RWPE2 (cell line): ENCODE measurements around the gene PKD2L1.
A peak's percentile ranks its signal among the peaks of the same experiment; 100 is the strongest.

Source experiments
- ATAC-seq: fragments of 200-7000 bp; cut with Tn5 transposase; 3 replicates; pipeline ENCODE4 v1.9.1; 2021; ENCODE audit warnings: low read depth
- DNase-seq: peaks from one replicate; pipeline ENCODE4 v3.0.0-alpha.2; 2020; ENCODE audit warnings: low spot score
- H3K27ac ChIP-seq: fragments of 450-650 bp; 2 replicates; pipeline ENCODE4 v1.5.1; 2017; ENCODE audit warnings: mild to moderate bottlenecking; ENCODE audit not compliant: poor library complexity, severe bottlenecking
- H3K27me3 ChIP-seq: fragments of 250-450 bp; sonication (Bioruptor Pico); 2 replicates; pipeline ENCODE4 v1.5.1; 2021; ENCODE audit warnings: mild to moderate bottlenecking, moderate library complexity; ENCODE audit not compliant: insufficient read depth, poor library complexity, severe bottlenecking
- H3K36me3 ChIP-seq: fragments of 250-450 bp; sonication (Bioruptor Pico); 2 replicates; pipeline ENCODE4 v1.5.1; 2020; ENCODE audit warnings: low read depth, mild to moderate bottlenecking, moderate library complexity
- H3K4me1 ChIP-seq: fragments of 250-450 bp; sonication (Bioruptor Pico); 2 replicates; pipeline ENCODE4 v1.5.1; 2021; ENCODE audit warnings: mild to moderate bottlenecking, moderate library complexity; ENCODE audit not compliant: insufficient read depth, poor library complexity, severe bottlenecking
- H3K4me3 ChIP-seq: fragments of 250-450 bp; sonication (Bioruptor Pico); 2 replicates; pipeline ENCODE4 v1.5.1; 2021; ENCODE audit warnings: mild to moderate bottlenecking, moderate library complexity; ENCODE audit not compliant: severe bottlenecking
- H3K9me3 ChIP-seq: fragments of 250-450 bp; sonication (Bioruptor Pico); 2 replicates; pipeline ENCODE4 v1.5.1; 2021; ENCODE audit warnings: mild to moderate bottlenecking, moderate library complexity; ENCODE audit not compliant: severe bottlenecking
- TF ChIP-seq, protein P1 (sequence below): fragments of 450-650 bp; IDR thresholded peaks from one replicate; pipeline ENCODE4 v1.5.1; 2017; ENCODE audit warnings: mild to moderate bottlenecking, moderate library complexity; ENCODE audit not compliant: poor library complexity, severe bottlenecking

The PKD2L1 gene

DNA sequence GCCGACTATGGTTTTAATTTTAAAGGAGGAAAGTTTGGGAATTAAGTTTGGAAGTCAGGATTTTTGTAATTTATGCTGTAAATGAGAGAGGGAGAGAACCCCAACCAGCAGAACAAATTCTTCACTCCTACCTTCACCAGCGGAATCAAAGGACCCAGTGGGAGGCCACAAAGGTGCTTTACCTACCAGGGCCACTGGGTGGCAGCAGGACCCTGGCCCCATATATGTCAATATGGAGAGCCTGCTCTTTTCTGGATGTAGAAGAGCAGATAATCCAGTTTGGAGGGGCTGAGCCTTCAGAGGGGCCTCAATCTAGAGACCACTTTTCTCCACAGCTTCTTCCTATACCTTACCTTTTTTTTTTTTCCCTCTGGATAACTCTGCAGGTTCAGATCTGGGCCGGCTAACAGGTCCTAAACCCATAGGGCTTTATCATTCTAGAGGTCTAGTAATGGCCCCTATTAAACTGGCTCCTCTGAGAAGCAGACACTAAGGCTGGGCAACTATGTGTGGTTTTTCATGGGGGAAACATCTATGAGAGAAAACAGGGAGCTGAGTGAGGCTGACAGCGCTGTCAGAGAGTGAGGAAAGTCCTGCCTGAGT, 8.5 kb upstream of the PKD2L1 start:
- H3K27me3 ChIP-seq: peaks cover 4% of the 10 kb centered on the region
- ATAC-seq (peak; percentile 62; the same call in 2 of the 3 replicates), DNase-seq (no peak)
- H3K4me1 ChIP-seq: no peaks in the 10 kb centered on the region
- H3K36me3 ChIP-seq: no peaks in the 10 kb centered on the region
- TF ChIP-seq, protein P1, sequence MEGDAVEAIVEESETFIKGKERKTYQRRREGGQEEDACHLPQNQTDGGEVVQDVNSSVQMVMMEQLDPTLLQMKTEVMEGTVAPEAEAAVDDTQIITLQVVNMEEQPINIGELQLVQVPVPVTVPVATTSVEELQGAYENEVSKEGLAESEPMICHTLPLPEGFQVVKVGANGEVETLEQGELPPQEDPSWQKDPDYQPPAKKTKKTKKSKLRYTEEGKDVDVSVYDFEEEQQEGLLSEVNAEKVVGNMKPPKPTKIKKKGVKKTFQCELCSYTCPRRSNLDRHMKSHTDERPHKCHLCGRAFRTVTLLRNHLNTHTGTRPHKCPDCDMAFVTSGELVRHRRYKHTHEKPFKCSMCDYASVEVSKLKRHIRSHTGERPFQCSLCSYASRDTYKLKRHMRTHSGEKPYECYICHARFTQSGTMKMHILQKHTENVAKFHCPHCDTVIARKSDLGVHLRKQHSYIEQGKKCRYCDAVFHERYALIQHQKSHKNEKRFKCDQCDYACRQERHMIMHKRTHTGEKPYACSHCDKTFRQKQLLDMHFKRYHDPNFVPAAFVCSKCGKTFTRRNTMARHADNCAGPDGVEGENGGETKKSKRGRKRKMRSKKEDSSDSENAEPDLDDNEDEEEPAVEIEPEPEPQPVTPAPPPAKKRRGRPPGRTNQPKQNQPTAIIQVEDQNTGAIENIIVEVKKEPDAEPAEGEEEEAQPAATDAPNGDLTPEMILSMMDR: peak; percentile 94
- H3K4me3 ChIP-seq: no peak overlapping the region
- H3K27ac ChIP-seq: no peak overlapping the region
- no peaks in the 10 kb centered on the region for H3K9me3 ChIP-seq

DNA sequence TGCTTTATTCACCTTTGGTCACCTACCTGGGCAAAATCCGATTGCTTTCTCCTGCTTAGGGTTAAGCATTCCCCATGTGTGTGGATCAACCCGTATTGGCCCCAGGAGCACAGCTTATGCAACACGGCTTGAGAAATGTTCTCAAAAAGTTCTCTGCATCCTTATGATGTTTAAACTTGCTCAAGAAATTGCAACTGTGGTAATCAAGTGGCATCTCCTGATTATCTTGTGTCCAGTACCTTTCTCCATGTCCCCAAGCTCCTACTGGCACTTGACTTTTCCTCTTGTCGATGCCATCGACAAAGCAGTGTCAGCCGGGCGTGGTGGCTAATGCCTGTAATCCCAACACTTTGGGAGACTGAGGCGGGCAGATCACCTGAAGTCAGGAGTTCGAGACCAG, 4.7 kb upstream of the PKD2L1 start:
- H3K9me3 ChIP-seq: no peaks in the 10 kb centered on the region
- no peaks in the 10 kb centered on the region for H3K36me3 ChIP-seq
- no peak overlapping the region for H3K27ac ChIP-seq
- TF ChIP-seq, protein P1: no peak
- H3K4me3 ChIP-seq: no peak overlapping the region
- ATAC-seq (no peak), DNase-seq (no peak)
- peaks cover 30% of the 10 kb centered on the region for H3K27me3 ChIP-seq
- H3K4me1 ChIP-seq: no peaks in the 10 kb centered on the region

GRCh38 chr10:100333661-100334440, 3.8 kb upstream of the PKD2L1 start:
- Histone ChIP-seq H3K4me3 (no peak overlapping the region), H3K9me3 (no peaks in the 10 kb centered on the region), H3K27me3 (peaks cover 33% of the 10 kb centered on the region), H3K4me1 (no peaks in the 10 kb centered on the region), H3K36me3 (no peaks in the 10 kb centered on the region), H3K27ac (no peak overlapping the region)
- TF ChIP-seq, protein P1: no peak
- DNase-seq (no peak), ATAC-seq (no peak)

- no peaks in the 10 kb centered on the region for H3K9me3 ChIP-seq
- H3K27me3 ChIP-seq: peaks cover 37% of the 10 kb centered on the region
- H3K27ac ChIP-seq: no peak overlapping the region
- no peaks in the 10 kb centered on the region for H3K4me1 ChIP-seq
- ATAC-seq (no peak), DNase-seq (no peak)
- H3K4me3 ChIP-seq: no peak overlapping the region
- TF ChIP-seq, protein P1: no peak
- no peaks in the 10 kb centered on the region for H3K36me3 ChIP-seq
Observed at GRCh38 chr10:100333106-100333505, 3.1 kb upstream of the PKD2L1 start.

DNA sequence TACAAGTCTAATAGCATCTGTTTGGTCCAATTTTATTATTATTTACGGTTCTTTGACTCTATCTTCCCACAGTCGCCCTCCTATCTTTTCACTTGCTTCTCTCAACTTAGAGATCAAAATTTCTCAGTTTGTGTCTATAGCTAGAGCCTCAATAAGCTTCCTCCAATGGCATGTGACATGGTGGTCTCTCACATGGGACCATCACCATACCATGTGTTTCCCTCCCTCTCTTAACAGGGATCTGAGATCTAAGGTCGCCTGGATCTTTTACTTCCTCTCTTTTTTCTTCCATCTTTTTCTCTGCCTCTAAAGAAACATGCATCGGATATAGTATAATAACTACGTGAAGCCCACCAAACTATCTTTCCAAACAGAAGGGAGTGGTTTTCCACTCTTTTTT, 1.8 kb downstream of the PKD2L1 start:
- no peaks in the 10 kb centered on the region for H3K9me3 ChIP-seq
- no peak overlapping the region for H3K27ac ChIP-seq
- DNase-seq: no peak
- TF ChIP-seq, protein P1: no peak
- peaks cover 39% of the 10 kb centered on the region for H3K27me3 ChIP-seq
- H3K4me3 ChIP-seq: no peak overlapping the region
- no peaks in the 10 kb centered on the region for H3K4me1 ChIP-seq
- H3K36me3 ChIP-seq: no peaks in the 10 kb centered on the region
- ATAC-seq: no peak
